ENCODE results near the gene MBNL2.
A peak's percentile ranks its signal among the peaks of the same experiment; 100 is the strongest.

Gene MBNL2

DNA sequence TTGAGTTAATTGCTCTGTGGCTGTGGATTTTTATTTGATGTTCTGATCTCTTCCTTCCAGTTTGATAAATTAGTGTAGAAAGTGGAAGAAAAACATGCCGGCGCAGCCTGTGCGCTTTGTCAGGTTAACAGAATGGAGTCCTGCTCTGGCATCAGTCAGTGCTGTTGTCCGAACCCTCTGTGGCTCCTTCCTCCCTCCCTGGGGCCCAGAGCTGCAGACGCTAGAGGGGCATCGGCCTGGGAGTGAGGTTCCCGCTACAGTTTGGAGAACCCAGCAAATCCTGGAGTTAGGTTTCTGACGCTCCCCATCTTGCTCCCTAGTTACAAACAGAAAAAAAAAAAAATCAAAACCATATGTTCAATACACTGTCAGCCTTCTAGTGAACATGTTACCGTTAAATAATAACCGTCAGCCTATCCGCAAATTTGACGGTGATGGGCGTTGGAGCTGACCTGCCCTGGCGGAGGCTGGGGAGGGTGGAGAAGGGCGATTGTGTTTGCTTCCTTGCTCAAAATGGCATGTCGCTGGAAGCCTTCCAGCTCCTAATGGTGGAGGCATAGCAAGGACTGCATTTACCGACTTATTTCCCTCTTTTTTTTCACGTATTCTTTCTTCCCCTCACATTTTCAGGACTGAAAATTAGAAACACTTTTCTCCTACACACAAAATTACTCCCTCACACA lies 13.6 kb downstream of the MBNL2 start:
- TF ChIP-seq CTCF (conservative IDR thresholded peaks at IDR 0.05; ENCODE audit: control insufficient read depth, insufficient read depth, low read depth, low read length): no peak
- H3K4me3 ChIP-seq (ENCODE audit: control insufficient read depth, low read depth, low read length): peak overlapping the region; percentile 5

DNA sequence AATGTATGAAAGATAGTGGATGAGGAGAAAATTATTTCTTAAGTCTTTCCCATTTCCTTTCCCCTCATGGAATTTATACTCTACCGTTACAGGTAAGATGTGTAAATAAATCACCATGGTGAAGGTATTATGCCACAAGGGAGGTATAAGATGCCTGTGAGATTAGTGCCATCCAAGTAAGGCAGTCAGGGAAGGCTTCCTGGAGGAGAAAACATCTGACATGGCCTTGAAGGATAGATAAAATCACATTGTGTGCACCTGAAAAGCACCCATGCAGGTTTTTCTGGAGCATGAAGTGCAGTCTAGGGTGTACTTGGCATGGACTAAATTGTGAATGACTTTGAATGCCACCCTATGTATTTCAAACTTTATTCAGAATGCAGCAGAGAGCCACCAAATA lies 15.3 kb downstream of the MBNL2 start:
- no peak overlapping the region for H3K4me3 ChIP-seq (ENCODE audit: control insufficient read depth, low read depth, low read length)
- DNase-seq (ENCODE audit: low read depth): no peak
- no peak for TF ChIP-seq CTCF (conservative IDR thresholded peaks at IDR 0.05; ENCODE audit: control insufficient read depth, insufficient read depth, low read depth, low read length)

More for the DNA sequence above, 13.6 kb downstream of the MBNL2 start:
- peak; percentile 58 for DNase-seq (ENCODE audit: low read depth)

DNA sequence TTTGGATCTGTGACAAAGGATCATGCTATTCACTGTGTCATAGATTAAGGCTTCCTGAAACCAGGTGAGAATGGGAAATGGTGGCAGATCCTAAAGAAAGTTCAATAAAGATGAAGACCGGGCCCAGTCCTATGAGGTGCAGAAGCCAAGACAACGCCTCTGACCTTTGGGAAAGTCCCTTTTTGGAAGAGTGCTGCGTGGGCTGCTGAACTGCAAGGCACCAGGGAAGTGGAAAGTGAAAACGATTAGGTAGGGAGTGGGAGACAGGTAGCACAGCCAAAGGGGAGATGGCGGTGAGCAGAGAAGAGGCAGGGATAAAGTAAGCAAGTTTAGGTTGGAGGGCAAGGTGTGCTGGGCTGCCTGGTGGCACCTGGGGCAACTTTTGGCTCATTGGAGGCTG lies 16.3 kb downstream of the MBNL2 start:
- no peak for DNase-seq (ENCODE audit: low read depth)
- no peak overlapping the region for H3K4me3 ChIP-seq (ENCODE audit: control insufficient read depth, low read depth, low read length)
- no peak for TF ChIP-seq CTCF (conservative IDR thresholded peaks at IDR 0.05; ENCODE audit: control insufficient read depth, insufficient read depth, low read depth, low read length)

- H3K4me3 ChIP-seq (ENCODE audit: control insufficient read depth, low read depth, low read length): no peak overlapping the region
- no peak for DNase-seq (ENCODE audit: low read depth)
- TF ChIP-seq CTCF (conservative IDR thresholded peaks at IDR 0.05; ENCODE audit: control insufficient read depth, insufficient read depth, low read depth, low read length): no peak
Observed at GRCh38 chr13:97238883-97239282, 16.8 kb downstream of the MBNL2 start.

- DNase-seq (ENCODE audit: low read depth): no peak
- TF ChIP-seq CTCF (conservative IDR thresholded peaks at IDR 0.05; ENCODE audit: control insufficient read depth, insufficient read depth, low read depth, low read length): no peak
- H3K4me3 ChIP-seq (ENCODE audit: control insufficient read depth, low read depth, low read length): no peak overlapping the region
Observed at GRCh38 chr13:97239306-97239705, 17.2 kb downstream of the MBNL2 start.

DNA sequence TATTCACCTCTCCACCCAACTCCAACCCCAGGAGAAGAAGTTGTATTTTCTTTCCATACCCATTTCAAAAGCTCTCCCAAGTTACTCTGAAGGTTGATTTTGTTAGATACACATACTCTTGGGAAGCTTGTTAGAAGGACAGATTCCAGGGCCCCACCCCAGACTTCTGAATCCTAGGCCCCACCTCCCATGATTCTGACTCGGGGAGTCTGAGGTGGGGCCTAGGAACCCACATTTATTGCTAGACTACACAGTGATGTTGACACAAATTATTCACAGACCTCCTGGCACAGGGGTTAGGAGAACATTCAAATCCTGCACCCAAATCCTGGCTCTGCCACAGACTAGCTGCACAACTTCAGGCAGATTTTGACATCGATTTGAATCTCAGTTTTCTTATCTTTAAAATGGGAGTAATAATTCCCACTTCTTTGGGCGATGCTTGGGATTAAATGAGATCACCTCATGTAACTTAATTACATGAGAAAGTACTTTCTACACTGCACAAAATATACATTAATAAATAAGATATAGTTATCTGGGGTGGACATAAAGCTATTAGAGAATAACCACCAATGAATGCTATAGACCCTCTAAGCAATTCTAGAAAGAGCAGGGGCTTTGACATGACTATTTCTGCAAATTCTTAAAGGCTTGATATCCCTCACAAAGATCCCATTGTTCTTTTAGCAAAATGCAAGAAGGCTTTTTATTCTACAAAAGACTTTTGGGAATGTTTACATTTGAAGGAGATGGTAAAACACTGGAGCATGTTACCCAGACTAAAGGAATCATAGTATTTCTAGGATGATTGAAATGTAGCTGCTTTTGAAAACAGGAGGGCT lies 18.0 kb downstream of the MBNL2 start:
- DNase-seq (ENCODE audit: low read depth): no peak
- no peak for TF ChIP-seq CTCF (conservative IDR thresholded peaks at IDR 0.05; ENCODE audit: control insufficient read depth, insufficient read depth, low read depth, low read length)
- H3K4me3 ChIP-seq (ENCODE audit: control insufficient read depth, low read depth, low read length): no peak overlapping the region
